Stimulated activated CD8-positive, alpha-beta memory T cell treated with anti-CD3 and anti-CD28 coated beads, Interleukin-7, amount 100 ng/mL, for 1 hour (primary cell): Measurements from ENCODE around the gene JSRP1.

Experiments used
- DNase-seq, 2 donors: peaks; one replicate each; pipeline ENCODE4 v3.0.0-alpha.2; 2020; ENCODE audit warnings: low read depth in 2 of 2

JSRP1 gene

DNA sequence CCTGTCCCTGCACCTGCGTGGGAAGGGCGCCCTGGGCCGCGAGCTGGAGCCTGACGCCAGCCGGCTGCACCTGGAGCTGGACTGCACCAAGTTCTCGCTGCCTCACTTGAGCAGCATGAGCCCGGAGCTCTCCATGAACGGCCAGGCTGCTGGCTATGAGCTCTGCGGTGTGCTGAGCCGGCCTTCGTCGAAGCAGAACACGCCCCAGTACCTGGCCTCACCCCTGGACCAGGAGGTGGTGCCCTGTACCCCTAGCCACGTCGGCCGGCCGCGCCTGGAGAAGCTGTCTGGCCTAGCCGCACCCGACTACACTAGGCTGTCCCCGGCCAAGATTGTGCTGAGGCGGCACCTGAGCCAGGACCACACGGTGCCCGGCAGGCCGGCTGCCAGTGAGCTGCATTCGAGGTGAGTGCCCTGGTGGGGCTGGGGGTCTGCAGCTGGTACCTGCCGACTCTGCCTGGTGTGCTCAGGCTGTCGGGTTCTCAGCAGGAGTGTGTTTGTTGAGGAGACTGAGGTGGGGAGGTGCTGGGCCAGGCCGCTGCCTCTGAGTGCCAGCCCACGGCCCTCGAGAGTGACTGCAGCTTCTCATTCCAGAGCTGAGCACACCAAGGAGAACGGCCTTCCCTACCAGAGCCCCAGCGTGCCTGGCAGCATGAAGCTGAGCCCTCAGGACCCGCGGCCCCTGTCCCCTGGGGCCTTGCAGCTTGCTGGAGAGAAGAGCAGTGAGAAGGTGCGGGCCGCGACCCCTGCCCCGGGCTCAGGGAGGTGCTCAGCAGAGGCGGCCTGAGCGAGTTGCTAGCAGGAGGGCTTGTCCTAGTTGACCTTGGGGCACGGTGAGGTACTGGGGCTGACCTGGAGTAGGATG is 39.6 kb downstream of the JSRP1 start:
- DNase-seq, result no peak

GRCh38 chr19:2215281-2215751 is 40.9 kb downstream of the JSRP1 start:
- DNase-seq, result no peak

DNA sequence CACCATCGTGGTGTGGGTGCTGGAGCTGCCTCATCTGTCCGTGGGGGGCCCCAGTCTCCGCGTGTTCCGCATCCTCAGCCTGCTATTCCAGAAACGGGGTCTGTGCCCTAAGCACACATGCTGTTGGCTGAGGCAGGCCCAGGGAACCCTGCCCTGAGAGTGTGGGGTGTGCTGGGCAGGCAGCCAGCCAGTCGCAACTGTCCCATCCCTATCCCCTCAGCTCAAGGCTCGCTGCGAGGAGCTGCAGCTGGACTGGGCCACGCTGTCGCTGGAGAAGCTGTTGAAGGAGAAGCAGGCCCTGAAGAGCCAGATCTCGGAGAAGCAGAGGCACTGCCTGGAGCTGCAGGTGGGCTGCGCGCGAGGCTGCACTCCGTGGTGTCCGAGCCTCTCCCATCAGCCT is 42.0 kb downstream of the JSRP1 start:
- no peak for DNase-seq

DNA sequence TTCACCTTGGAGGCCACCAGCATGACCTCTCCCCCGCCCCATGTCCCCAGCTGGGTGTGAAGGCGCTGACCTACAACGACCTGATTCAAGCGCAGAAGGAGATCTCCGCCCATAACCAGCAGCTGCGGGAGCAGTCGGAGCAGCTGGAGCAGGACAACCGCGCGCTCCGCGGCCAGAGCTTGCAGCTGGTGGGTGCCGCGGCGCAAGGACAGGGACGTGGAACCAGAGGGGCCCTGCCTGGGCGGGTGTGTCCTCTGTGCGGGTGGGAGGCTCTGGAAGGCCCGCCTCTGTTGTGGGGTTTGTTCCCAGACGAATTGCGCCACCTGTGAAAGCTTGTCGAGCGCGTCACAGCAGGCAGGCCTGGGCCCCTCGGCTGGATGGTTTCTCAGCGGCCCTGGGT is 42.4 kb downstream of the JSRP1 start:
- DNase-seq, result no peak

DNA sequence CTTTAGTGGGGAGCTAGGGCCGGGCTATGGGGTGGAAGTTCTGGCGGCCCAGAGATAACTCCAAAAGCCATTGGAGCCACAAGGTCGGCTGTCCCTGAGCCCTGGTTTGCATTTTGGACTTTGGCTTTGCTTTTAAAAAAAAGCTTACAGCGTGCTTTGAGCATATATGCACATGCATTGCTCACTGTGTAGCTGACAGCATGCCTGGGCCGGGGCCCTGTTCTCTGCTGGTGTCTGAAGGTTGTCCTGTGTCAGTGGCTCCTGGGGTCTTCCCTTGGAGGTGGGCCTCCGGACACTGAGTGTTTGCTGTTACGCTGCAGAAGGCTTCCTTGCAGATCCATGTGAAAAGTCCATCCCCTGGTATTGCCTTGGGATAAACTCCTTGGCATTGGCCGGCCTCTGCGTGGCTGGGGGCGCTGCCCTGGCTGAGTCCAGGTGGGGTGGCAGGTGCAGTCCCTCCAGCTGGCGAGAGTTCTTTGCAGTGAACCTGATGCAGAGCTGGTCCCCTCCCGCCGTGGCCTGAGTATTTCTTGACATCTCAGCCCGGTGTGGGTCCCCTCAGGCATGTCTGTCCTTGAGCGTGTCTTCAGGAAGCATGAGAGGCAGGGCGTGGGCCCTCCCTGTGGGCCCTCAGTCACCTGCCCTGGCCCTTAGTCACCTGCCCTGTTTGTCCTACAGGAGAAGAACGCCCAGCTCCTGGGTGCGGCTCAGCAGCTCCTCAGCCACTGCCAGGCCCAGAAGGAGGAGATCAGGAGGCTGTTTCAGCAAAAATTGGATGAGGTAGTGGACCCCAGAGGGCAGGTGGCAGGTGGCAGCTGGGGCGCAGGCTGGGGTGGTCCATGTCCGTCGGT is 43.1 kb downstream of the JSRP1 start:
- no peak for DNase-seq

GRCh38 chr19:2210987-2211740 is 45.1 kb downstream of the JSRP1 start:
- no peak for DNase-seq

DNA sequence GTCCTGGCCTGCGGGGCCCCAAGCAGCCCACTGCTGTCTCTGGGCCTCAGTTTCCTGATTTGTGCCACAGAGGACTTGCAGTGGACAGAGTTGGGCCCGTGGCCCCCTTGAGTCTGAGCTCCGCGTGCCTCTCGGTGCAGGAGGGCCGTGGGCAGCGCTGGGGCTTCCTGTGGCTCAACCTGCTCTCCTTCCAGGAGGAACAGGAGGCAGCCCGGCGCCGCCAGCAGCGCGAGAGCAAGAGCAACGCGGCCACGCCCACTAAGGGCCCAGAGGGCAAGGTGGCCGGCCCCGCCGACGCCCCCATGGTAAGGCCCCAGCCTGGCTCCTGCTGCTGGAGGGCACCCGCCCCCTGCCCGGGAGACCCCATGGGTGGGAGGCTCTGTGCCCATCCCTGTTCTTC is 46.0 kb downstream of the JSRP1 start:
- no peak for DNase-seq

GRCh38 chr19:2209408-2209807 is 46.8 kb downstream of the JSRP1 start:
- DNase-seq, result no peak

DNA sequence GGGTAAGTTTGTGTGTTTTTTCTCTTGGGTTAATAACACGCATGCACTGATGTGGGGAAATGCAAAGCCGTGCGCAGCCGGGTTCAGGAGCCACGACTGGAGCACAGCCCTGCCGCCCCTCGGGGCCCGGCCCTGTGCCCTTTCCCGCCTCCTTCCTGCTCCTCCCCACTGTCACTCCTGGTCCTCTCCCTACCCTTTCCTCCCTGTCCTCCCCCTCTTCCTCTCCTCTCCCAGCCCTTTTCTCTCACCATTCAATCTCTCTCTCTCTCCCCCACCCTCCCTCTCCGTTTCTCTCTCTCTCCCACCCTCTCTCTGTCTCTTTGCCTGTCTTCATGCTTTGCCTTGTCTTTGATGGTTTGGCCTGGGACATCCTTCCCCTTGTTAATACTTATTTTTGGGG is 47.2 kb downstream of the JSRP1 start:
- no peak for DNase-seq

DNA sequence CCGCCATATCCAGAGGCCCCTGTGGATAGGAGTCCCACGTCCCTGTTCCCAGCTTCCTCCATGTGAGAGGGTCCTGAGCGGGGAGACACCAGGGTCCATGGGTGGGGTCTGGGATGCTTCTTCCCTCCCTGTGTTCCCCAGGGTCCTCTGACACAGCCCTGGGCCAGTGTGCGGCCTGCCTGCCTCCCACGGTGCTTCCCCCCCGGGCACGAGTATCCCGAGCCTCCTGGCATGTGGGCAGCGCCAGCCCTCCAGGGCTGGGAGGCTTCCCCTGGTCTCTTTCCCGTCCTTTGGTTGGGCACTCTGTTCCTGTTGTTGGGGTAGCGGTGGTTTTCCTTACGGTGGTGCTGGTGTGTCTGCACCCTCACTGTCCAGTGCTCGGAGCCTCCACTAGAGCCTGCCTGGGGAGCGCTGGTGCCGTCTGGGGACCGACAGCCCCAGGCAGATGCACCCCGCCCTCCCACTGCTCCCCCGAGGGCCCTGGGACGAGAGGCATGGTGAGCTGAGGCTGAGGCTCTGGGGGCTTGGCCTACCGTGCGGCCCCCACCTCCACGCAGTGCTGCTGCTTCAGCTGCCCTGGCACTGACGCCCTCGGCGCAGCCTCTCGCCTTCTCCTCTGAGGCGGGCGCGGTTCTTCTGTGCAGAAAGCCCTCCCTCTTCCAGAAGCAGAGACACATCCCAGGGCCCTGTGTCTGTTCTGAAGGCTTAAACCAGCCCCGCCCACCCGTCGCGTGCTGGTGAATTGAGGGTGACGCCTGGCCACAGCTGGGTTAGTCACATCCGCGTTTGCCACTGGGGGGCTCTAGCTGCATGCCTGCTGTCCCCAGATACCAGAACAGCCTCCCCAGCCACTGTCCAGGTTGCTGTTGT is 48.0 kb downstream of the JSRP1 start:
- DNase-seq, result no peak

GRCh38 chr19:2207008-2207407 is 49.2 kb downstream of the JSRP1 start:
- DNase-seq, result no peak

DNA sequence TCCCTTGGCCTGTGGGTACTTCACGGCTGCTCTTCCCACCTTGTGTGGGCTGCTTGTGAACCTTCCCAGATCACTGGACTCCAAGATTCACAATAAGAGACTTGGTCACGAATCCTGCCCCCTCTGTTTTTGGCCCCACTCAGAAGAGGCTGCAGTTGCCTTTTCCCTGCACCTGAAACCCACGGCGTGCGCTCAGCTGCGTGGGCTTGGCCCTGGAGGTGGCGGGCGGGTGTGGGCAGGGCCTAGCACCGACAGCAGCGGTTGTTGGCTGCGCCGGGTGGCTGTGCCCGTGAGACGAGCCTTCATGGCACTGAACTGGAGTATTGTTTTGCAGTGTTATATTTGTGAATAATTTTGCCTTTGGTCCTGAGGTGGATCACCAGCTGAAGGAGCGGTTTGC is 53.9 kb downstream of the JSRP1 start:
- DNase-seq, result no peak
